PC-3 (cell line): ENCODE measurements around the gene HARS1. TPM values are rescaled to one million over a fixed set of nuclear protein-coding genes. Genes with fewer than 3 reads are reported as not detected.

Experiments used
- ATAC-seq: fragments of 200-7000 bp; cut with Tn5 transposase; 2 replicates; pipeline ENCODE4 v1.9.1; 2020; ENCODE audit warnings: mild to moderate bottlenecking, moderate library complexity
- BruUV-seq: library from RNA; stranded (reverse); fragments of 400-500 nt; replicated peaks from 2 replicates; lab custom pipeline; 2021; lab: Mats Ljungman, UMichigan
- CTCF ChIA-PET: fragments of 300-600 bp; sonication (Branson Sonifier 250); formaldehyde crosslinking; loops from one replicate; lab custom pipeline; 2022; ENCODE audit warnings: antibody characterized with exemption; lab: Charles Lee
- POLR2A ChIA-PET: fragments of 300-600 bp; sonication (Branson Sonifier 250); formaldehyde crosslinking; loops from one replicate; lab custom pipeline; 2022; ENCODE audit warnings: antibody characterized with exemption; ENCODE audit not compliant: unreplicated experiment; lab: Charles Lee
- DNase-seq: peaks from one replicate; pipeline ENCODE4 v3.0.0-alpha.2; 2015
- H2AFZ ChIP-seq: fragments of 300-600 bp; sonication (generic); 2 replicates; pipeline ENCODE4 v1.6.0; 2016; ENCODE audit warnings: antibody characterized with exemption, low read length
- H3F3A ChIP-seq: fragments of 300-600 bp; sonication (generic); one replicate; pipeline ENCODE4 v1.6.0; 2017; ENCODE audit warnings: antibody characterized with exemption, low read length, control low read depth, mild to moderate bottlenecking; ENCODE audit not compliant: unreplicated experiment
- H3K27ac ChIP-seq: fragments of 300-600 bp; sonication (generic); 2 replicates; pipeline ENCODE4 v1.5.1; 2016; ENCODE audit warnings: mild to moderate bottlenecking, low read length
- H3K27me3 ChIP-seq: fragments of 300-600 bp; sonication (generic); 2 replicates; pipeline ENCODE4 v1.6.1; 2016; ENCODE audit warnings: low read length, mixed read lengths
- H3K36me3 ChIP-seq: fragments of 300-600 bp; sonication (generic); 2 replicates; pipeline ENCODE4 v1.6.1; 2016; ENCODE audit warnings: low read depth, mixed run types, low read length, mixed read lengths
- H3K4me1 ChIP-seq: fragments of 300-600 bp; sonication (generic); 2 replicates; pipeline ENCODE4 v1.5.1; 2016; ENCODE audit warnings: low read length; ENCODE audit not compliant: insufficient read depth
- H3K4me2 ChIP-seq: fragments of 300-600 bp; sonication (generic); 2 replicates; pipeline ENCODE4 v1.6.0; 2016; ENCODE audit warnings: low read length
- H3K4me3 ChIP-seq: fragments of 300-600 bp; sonication (generic); 2 replicates; pipeline ENCODE4 v1.5.1; 2016; ENCODE audit warnings: mild to moderate bottlenecking, low read length, mixed read lengths
- H3K79me2 ChIP-seq: fragments of 300-600 bp; sonication (generic); 2 replicates; pipeline ENCODE4 v1.6.1; 2017; ENCODE audit warnings: low read length, mixed read lengths
- H3K9ac ChIP-seq: fragments of 300-600 bp; sonication (generic); 2 replicates; pipeline ENCODE4 v1.6.0; 2016; ENCODE audit warnings: mild to moderate bottlenecking, low read length
- H3K9me2 ChIP-seq: fragments of 300-600 bp; sonication (generic); replicated peaks from 2 replicates; pipeline ENCODE4 v1.6.1; 2016; ENCODE audit warnings: mixed run types, low read length, mixed read lengths
- H3K9me3 ChIP-seq: fragments of 300-600 bp; sonication (generic); 2 replicates; pipeline ENCODE4 v1.6.1; 2016; ENCODE audit warnings: low read length, mixed read lengths
- H4K20me1 ChIP-seq: fragments of 300-600 bp; sonication (generic); 2 replicates; pipeline ENCODE4 v1.6.1; 2016; ENCODE audit warnings: low read length, mixed read lengths
- EZH2 ChIP-seq: fragments of 300-600 bp; sonication (generic); IDR thresholded peaks from one replicate; pipeline ENCODE4 v1.6.1; 2017; ENCODE audit warnings: antibody characterized with exemption, mild to moderate bottlenecking, low read length; ENCODE audit not compliant: unreplicated experiment
- EZH2phosphoT487 ChIP-seq: fragments of 300-600 bp; sonication (generic); IDR thresholded peaks from 2 replicates; pipeline ENCODE4 v1.6.1; 2018; ENCODE audit warnings: mild to moderate bottlenecking, antibody characterized with exemption, low read length, borderline replicate concordance
- intact Hi-C: fragments of 100-400 bp; cut with micrococcal nuclease; formaldehyde crosslinking; loops from 2 replicates; pipeline ENCODE4 v1.9.0; 2023
- total RNA-seq: library from RNA; depleted of rRNA; stranded (reverse); fragments of >200 nt; gene quantifications from 2 replicates; pipeline ENCODE4 v1.2.3, GENCODE V29; 2014
- TF ChIP-seq, protein P1 (sequence below): fragments of 300-600 bp; sonication (generic); conservative IDR thresholded peaks from 2 replicates; pipeline ENCODE4 v1.5.1; 2017; ENCODE audit warnings: antibody characterized with exemption, low read depth, mild to moderate bottlenecking, low read length

The HARS1 gene
- total RNA-seq, 1 experiment from 2014 or later = 87.1 TPM

- Histone ChIP-seq H4K20me1 (no peaks in the 10 kb centered on the region), H2AFZ (no peak overlapping the region), H3K36me3 (peaks cover 72% of the 10 kb centered on the region)
Measured at GRCh38 chr5:140658870-140659269, 32.3 kb downstream of the HARS1 start.

DNA sequence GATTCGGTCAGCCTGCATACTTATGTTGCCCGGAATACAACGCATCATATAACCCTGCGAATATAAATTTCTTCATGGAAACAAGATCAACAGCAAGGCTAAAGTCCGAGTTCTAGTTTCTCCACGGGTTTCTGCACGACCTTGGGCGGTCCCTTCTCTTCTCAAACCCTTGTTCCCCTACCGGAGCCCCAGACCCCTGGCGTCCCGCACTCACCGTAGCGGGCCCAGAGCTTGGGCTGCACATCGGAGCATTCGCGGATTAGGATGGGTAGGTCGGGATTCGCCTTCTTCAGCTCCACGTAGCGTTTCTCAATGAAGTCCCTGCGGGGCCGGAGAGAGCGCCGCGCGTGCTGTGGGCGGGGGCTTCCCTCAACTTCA lies 44.1 kb downstream of the HARS1 start:
- no peak overlapping the region for H3K27ac ChIP-seq
- H3K36me3 ChIP-seq = peaks cover 31% of the 10 kb centered on the region
- no peak for TF ChIP-seq EZH2
- TF ChIP-seq EZH2phosphoT487 = no peak
- TF ChIP-seq, protein P1, sequence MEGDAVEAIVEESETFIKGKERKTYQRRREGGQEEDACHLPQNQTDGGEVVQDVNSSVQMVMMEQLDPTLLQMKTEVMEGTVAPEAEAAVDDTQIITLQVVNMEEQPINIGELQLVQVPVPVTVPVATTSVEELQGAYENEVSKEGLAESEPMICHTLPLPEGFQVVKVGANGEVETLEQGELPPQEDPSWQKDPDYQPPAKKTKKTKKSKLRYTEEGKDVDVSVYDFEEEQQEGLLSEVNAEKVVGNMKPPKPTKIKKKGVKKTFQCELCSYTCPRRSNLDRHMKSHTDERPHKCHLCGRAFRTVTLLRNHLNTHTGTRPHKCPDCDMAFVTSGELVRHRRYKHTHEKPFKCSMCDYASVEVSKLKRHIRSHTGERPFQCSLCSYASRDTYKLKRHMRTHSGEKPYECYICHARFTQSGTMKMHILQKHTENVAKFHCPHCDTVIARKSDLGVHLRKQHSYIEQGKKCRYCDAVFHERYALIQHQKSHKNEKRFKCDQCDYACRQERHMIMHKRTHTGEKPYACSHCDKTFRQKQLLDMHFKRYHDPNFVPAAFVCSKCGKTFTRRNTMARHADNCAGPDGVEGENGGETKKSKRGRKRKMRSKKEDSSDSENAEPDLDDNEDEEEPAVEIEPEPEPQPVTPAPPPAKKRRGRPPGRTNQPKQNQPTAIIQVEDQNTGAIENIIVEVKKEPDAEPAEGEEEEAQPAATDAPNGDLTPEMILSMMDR = no peak
- H3K27me3 ChIP-seq = no peaks in the 10 kb centered on the region
- H3K4me1 ChIP-seq = peaks cover 6% of the 10 kb centered on the region; the same call in 1 of the 2 replicates
- H3K9me2 ChIP-seq = no peaks in the 10 kb centered on the region
- peaks cover 50% of the 10 kb centered on the region for H3K79me2 ChIP-seq
- intact Hi-C loops = loop anchor here (1.0 to 2.0 kb wide), 5 partner anchors 8 to 72 kb away; partner anchors contain the start of genes HARS1, HARS2, TMCO6 and WDR55
- H3K4me2 ChIP-seq = peak overlapping the region; percentile 94
- no peak for DNase-seq
- no peaks in the 10 kb centered on the region for H3K9me3 ChIP-seq
- peak overlapping the region; percentile 64 for H2AFZ ChIP-seq
- H3F3A ChIP-seq = no peaks in the 10 kb centered on the region
- no TSS peak for BruUV-seq
- H3K9ac ChIP-seq = peak overlapping the region; percentile 85
- no peaks in the 10 kb centered on the region; the same call in 1 of the 2 replicates for H4K20me1 ChIP-seq
- peak overlapping the region; percentile 94 for H3K4me3 ChIP-seq
- POLR2A ChIA-PET = interaction anchor here (0.6 to 1.4 kb wide), 5 partner anchors 9 to 100 kb away, joined by 3 to 20 read pairs (median 3); partner anchors contain the start of gene ZMAT2
- CTCF ChIA-PET = interaction anchor here (1.0 to 1.1 kb wide), 2 partner anchors 73 to 100 kb away, joined by 3 to 6 read pairs; partner anchors contain the start of gene EIF4EBP3
- peak; percentile 12 for ATAC-seq

More at GRCh38 chr5:140658870-140659269, 32.3 kb downstream of the HARS1 start:
- no peaks in the 10 kb centered on the region for H3K27me3 ChIP-seq
- intact Hi-C loops = no loop called here
- H3K9me3 ChIP-seq = no peaks in the 10 kb centered on the region
- no peak for TF ChIP-seq EZH2phosphoT487
- TF ChIP-seq, protein P1 = no peak
- no peak for TF ChIP-seq EZH2
- no peaks in the 10 kb centered on the region for H3F3A ChIP-seq
- no peak overlapping the region for H3K4me2 ChIP-seq
- no peak overlapping the region for H3K9ac ChIP-seq
- no TSS peak for BruUV-seq
- peaks cover 7% of the 10 kb centered on the region; the same call in 1 of the 2 replicates for H3K4me1 ChIP-seq
- ChIA-PET POLR2A (no interaction called here), CTCF (no interaction called here)
- no peak overlapping the region for H3K4me3 ChIP-seq
- no peak for ATAC-seq
- H3K27ac ChIP-seq = no peak overlapping the region
- H3K79me2 ChIP-seq = no peaks in the 10 kb centered on the region
- no peaks in the 10 kb centered on the region for H3K9me2 ChIP-seq
- DNase-seq = no peak

- no peaks in the 10 kb centered on the region for H3F3A ChIP-seq
- no peaks in the 10 kb centered on the region for H3K9me3 ChIP-seq
- H3K79me2 ChIP-seq = peaks cover 49% of the 10 kb centered on the region
- no peak overlapping the region for H3K9ac ChIP-seq
- CTCF ChIA-PET = no interaction called here
- H2AFZ ChIP-seq = no peak overlapping the region
- POLR2A ChIA-PET = no interaction called here
- no peaks in the 10 kb centered on the region; the same call in 1 of the 2 replicates for H4K20me1 ChIP-seq
- H3K27ac ChIP-seq = no peak overlapping the region
- no peaks in the 10 kb centered on the region for H3K27me3 ChIP-seq
- TF ChIP-seq, protein P1 = no peak
- TF ChIP-seq EZH2phosphoT487 (no peak), EZH2 (no peak)
- BruUV-seq = no TSS peak
- no peak overlapping the region for H3K4me2 ChIP-seq
- DNase-seq (no peak), ATAC-seq (no peak)
- peaks cover 11% of the 10 kb centered on the region; the same call in 1 of the 2 replicates for H3K36me3 ChIP-seq
- no peaks in the 10 kb centered on the region for H3K9me2 ChIP-seq
- H3K4me1 ChIP-seq = peaks cover 15% of the 10 kb centered on the region; the same call in 1 of the 2 replicates
- intact Hi-C loops = no loop called here
- no peak overlapping the region for H3K4me3 ChIP-seq
Measured at GRCh38 chr5:140642718-140643117, 48.5 kb downstream of the HARS1 start.
